GM13977 (cell line): ENCODE measurements around the gene CDH4.

ENCODE experiments used
- DNase-seq: peaks from one replicate; pipeline ENCODE4 v3.0.0; 2012; ENCODE audit warnings: low spot score
- CTCF ChIP-seq: IDR thresholded peaks from 2 replicates; pipeline ENCODE4 v1.5.1; 2012; ENCODE audit warnings: mild to moderate bottlenecking, control low read depth; ENCODE audit not compliant: insufficient read depth; ENCODE audit errors: extremely low read depth, missing control alignments
- in situ Hi-C: fragments of 300-500 bp; cut with MboI; formaldehyde crosslinking; loops from one replicate; pipeline ENCODE4 v1.12.0; 2022; ENCODE audit warnings: low sequenced_read_pairs, low pct_unique_long_range_greater_than_20kb, mixed read lengths, inconsistent platforms; ENCODE audit not compliant: unreplicated experiment

CDH4 gene

GRCh38 chr20:61737812-61738443 is 485.9 kb downstream of the CDH4 start:
- in situ Hi-C loops = loop anchor here (25.0 kb wide), 1 partner anchor 99 kb away; no protein-coding TSS in a partner anchor
- TF ChIP-seq CTCF = no peak
- no peak for DNase-seq

- TF ChIP-seq CTCF = no peak
- DNase-seq = no peak
- in situ Hi-C loops = loop anchor here (25.0 kb wide), 1 partner anchor 99 kb away; no protein-coding TSS in a partner anchor
These were observed 486.6 kb downstream of the CDH4 start for GRCh38 chr20:61738601-61739069.

- no peak for DNase-seq
- in situ Hi-C loops = loop anchor here (25.0 kb wide), 1 partner anchor 98 kb away; no protein-coding TSS in a partner anchor
- no peak for TF ChIP-seq CTCF
These were observed 487.2 kb downstream of the CDH4 start for GRCh38 chr20:61739086-61739831.

- TF ChIP-seq CTCF = no peak
- in situ Hi-C loops = loop anchor here (25.0 kb wide), 1 partner anchor 98 kb away; no protein-coding TSS in a partner anchor
- DNase-seq = no peak
These were observed 487.7 kb downstream of the CDH4 start for GRCh38 chr20:61739832-61740118.

GRCh38 chr20:61742097-61742825 is 490.2 kb downstream of the CDH4 start:
- TF ChIP-seq CTCF = no peak
- DNase-seq = no peak
- in situ Hi-C loops = loop anchor here (25.0 kb wide), 1 partner anchor 95 kb away; no protein-coding TSS in a partner anchor

- in situ Hi-C loops = loop anchor here (25.0 kb wide), 1 partner anchor 94 kb away; no protein-coding TSS in a partner anchor
These were observed 491.5 kb downstream of the CDH4 start for GRCh38 chr20:61743606-61744005.

More at GRCh38 chr20:61743606-61744005, 491.5 kb downstream of the CDH4 start:
- DNase-seq = no peak
- no peak for TF ChIP-seq CTCF
